Upper lobe of left lung (tissue), 4 donors: ENCODE measurements around the gene SGMS1.

Experiments used
- EP300 ChIP-seq, 4 donors: sonication (generic); formaldehyde crosslinking; IDR thresholded peaks; one replicate each; pipeline ENCODE4 v1.5.1; 2017; ENCODE audit warnings: antibody characterized with exemption in 4 of 4, control low read depth in 2 of 4
- POLR2A ChIP-seq, 4 donors: fragments of 450-650 bp; IDR thresholded peaks; one replicate each; pipeline ENCODE4 v1.5.1; 2016 to 2017; ENCODE audit warnings: antibody characterized with exemption in 4 of 4, mild to moderate bottlenecking in 2 of 4
- TF ChIP-seq, protein P1 (sequence below), 6 experiments: fragments of 450-650 bp in 4 of 6; fragments of 200-600 bp in 2 of 6; sonication (generic) in 2 of 6; IDR thresholded peaks; one replicate each; pipeline ENCODE4 v1.5.1; 2016 to 2019; ENCODE audit warnings: antibody characterized with exemption in 6 of 6

- TF ChIP-seq EP300 (IDR thresholded peaks at IDR 0.05) (no peak), POLR2A (IDR thresholded peaks at IDR 0.05) (no peak)
- TF ChIP-seq, protein P1, sequence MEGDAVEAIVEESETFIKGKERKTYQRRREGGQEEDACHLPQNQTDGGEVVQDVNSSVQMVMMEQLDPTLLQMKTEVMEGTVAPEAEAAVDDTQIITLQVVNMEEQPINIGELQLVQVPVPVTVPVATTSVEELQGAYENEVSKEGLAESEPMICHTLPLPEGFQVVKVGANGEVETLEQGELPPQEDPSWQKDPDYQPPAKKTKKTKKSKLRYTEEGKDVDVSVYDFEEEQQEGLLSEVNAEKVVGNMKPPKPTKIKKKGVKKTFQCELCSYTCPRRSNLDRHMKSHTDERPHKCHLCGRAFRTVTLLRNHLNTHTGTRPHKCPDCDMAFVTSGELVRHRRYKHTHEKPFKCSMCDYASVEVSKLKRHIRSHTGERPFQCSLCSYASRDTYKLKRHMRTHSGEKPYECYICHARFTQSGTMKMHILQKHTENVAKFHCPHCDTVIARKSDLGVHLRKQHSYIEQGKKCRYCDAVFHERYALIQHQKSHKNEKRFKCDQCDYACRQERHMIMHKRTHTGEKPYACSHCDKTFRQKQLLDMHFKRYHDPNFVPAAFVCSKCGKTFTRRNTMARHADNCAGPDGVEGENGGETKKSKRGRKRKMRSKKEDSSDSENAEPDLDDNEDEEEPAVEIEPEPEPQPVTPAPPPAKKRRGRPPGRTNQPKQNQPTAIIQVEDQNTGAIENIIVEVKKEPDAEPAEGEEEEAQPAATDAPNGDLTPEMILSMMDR (IDR thresholded peaks at IDR 0.05): no peak
These were observed 288.4 kb downstream of the SGMS1 start for GRCh38 chr10:50335397-50335796.
